Stimulated activated CD4-positive, alpha-beta T cell treated with anti-CD3 and anti-CD28 coated beads, Interleukin-15, amount 100 ng/mL, for 48 hours (primary cell): ENCODE results near the gene NIPBL.
"Not testable (repeated sequence)": the region's sequence is repeated elsewhere in the genome, so short reads cannot be mapped to it uniquely, and the experiment has no call there.

Experiments used
- DNase-seq, 2 donors: peaks; one replicate each; pipeline ENCODE4 v3.0.0-alpha.2; 2020; ENCODE audit warnings: low read depth in 2 of 2

NIPBL gene

DNA sequence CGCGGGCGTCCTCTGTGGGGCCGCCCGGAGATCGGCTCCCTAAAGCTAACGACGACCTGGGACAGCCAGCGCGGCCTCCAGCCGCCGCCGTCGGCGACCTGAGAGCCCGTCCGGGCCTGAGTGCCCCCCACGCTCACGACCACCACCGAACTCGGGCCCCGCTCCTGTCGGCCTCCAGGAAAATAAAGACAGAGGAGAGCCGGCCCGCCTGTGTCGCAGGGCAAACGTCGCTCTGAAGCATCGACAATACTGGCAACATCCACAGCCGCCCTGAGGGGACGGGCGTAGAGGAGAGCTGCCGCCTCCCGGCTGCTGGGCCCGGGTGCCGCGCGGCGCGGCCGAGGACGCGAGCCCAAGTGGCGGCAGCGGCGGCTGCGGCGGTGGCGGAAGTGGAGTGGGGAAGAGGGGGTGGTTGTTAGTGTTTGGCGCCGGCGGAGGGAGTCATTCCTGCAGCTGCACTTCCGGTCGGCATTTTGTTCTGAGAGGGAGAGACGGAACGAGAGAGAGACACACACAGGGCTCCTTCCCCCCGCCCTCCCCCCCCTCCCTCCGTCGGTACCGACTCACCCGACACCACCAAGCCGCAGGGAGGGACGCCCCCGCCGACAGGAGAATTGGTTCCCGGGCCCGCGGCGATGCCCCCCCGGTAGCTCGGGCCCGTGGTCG, at the start of gene NIPBL:
NIPBL (plus strand) TSS at position 471 of the 666 bp plus-strand sequence. CDS start 76,928 bp downstream, outside the sequence.
- peak; percentile 83 to 84 for DNase-seq

DNA sequence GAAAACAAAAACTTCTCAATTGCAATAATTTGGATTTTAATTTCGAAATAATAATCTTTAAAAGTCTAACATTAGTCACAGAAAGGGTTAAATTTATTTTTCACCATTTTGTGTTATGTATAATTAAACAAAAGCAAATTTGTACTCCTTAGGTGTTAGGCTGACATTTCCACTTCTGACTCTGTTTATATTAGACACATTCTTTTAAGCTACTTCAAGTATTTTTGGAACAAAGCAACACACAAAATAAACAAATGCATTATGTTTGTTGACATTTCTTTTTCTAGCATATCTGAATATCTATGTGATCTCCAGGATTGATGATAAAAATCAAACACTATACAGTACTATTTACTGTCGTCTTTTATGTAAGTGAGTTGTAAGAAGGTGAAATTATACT, 44.3 kb upstream of the NIPBL start:
- DNase-seq = no peak

DNA sequence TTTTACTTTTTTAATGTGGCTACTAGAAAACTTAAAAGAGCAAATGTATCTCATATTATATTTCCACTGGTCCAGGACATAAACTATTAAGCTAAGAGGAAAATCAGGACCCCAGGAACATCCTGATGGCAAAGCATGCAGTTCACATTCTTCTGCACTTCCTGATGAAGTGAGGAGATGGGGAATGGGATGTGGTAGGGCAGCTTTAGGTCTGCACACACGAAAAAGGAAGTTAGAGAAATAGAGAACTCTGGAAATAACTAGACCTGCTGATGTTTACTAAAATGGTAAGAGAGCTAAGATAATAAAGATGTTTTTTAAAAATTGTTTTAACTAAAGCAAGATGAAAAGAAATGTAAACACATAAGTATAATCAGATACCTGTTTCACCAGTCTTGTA, 39.7 kb upstream of the NIPBL start:
- DNase-seq = no peak

DNA sequence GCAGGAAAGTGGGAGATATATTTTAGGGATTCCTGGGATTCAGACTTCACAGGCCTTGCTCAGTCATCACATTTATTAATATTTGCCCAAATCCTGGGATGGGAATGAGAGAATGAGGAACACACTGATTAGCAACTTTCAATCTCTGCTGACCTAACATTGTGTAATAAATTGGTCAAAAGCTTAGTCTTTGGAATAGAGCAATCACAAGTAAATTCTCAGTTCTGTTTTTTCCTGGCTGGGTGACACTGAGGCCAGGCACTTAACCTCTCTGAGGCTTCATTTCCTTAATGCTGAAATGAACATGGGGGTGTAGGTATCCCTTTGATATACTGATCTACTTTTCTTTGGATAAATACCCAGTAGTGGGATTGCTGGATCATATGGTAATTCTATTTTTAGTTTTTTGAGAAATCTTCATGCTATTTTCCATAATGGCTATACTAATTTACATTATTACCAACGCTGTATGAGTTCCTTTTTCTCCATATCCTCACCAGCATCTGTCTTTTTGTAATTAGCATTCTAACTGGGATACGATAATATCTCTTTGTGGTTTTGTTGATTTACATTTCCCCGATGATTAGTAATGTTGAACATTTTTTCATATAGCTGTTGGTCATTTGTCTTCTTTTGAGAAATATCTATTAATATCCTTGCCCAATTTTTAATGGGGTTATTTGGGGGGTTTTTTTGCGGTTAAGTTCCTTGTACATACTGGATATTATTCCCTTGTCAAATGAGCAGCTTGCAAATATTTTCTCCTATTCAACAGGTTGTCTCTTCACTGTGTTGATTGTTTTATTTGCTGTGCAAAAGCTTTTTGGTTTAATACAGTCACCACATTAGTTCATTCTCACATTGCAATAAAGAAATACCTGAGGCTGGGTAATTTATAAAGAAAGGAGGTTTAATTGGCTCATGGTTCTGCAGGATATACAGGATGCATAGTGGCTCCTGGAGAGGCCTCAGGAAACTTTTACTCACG, 36.8 kb upstream of the NIPBL start:
- DNase-seq = no peak

DNA sequence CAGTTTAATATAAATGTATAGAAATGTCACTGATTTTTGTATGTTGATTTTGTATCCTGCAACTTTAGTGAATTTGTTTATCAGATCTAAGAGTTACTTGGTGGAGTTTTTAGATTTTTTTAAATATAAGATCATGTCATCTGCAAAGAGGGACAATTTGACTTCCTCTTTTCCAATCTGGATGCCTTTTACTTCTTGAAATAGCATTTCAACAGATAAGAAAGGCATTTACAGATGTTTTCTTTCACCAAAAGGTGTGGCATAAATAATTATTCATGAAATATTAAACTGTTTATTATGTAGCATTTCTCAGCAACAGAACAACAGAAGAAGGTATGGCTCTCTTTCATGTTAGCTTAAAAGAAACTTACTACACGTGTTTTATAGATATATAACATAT, 34.9 kb upstream of the NIPBL start:
- no peak for DNase-seq

DNA sequence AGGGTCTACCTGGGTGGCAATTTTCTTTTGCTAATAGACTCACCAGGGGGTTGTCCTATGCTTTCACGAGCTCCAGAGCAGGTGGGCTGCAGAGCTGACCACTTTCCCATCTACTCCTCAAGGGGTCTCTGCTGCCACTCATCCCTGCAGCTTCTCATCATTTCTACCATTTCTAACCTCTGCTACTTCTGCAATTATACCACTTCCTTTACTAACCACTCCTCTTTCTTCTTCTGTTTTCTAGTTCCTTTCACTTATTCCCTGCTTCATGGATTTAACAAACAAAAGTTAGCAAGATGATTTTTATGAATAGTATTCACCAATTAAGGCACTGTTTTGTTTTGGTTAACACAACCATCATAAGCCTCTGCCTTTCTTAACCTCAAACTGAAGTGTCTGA, 34.5 kb upstream of the NIPBL start:
- DNase-seq = no peak

DNA sequence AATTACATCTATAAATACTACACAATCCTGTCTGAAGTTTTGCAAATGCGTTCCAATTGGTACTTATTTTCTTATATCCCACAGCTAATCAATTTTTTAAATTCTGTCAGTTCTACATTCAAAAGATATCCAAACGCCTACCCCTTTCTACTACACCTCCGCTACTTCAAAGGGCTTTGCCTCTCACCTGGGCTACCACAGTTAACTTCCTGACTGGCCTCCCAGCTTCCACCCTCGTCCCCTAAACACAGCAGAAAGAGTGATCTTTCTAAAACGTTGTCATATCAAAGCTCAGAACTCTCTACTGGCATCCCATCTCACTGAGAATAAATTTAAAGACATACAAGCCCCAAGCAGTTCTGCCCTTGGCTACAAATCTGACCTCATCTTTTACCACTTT, 32.3 kb upstream of the NIPBL start:
- no peak for DNase-seq

DNA sequence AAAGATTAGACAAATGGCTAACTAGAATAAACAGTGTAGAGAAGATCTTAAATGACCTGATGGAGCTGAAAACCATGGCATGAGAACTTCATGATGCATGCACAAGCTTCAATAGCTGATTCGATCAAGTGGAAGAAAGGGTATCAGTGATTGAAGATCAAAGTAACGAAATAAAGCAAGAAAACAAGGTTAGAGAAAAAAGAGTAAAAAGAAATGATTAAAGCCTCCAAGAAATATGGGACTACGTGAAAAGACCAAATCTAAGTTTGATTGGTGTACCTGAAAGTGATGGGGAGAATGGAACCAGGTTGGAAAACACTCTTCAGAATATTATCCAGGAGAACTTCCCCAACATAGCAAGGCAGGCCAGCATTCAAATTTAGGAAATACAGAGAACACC, 28.0 kb upstream of the NIPBL start:
- DNase-seq = not testable (repeated sequence)

- DNase-seq = not testable (repeated sequence)
These were observed 23.7 kb upstream of the NIPBL start for GRCh38 chr5:36852903-36853302.

DNA sequence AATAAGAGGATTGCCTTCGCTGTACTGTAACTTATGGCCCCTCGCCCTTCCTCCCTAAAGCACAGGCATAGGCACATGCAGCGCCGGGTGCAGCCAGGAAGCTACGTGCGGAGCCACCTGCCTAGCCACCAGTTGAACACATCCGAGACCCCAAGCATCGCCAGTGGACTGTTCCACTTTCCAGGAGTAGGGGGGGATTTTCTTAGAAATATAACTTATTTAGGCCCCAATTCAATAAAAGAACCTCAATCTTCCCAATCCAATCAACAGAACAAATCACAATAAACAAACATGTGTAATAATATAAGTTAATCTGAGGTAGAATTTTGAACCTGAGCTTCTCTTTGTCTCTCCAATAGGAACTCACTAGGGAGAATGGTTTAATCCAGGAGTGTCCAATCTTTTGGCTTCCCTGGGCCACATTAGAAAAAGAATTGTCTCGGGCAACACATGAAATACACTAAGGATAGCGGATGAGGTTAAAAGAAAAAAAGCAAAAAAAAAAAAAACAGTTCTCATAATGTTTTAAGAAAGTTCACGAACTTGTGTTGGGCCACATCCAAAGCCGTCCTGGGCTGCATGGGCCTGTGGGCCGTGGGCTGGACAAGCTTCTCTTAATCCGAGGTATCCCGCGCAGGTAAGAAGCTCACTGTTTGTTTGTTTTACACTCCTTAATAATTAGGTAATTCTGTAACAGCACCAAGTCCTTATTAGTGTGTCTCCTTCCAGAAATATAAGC, 22.0 kb upstream of the NIPBL start:
- DNase-seq = no peak

- DNase-seq = no peak
These were observed 21.5 kb upstream of the NIPBL start for GRCh38 chr5:36855141-36855495.

DNA sequence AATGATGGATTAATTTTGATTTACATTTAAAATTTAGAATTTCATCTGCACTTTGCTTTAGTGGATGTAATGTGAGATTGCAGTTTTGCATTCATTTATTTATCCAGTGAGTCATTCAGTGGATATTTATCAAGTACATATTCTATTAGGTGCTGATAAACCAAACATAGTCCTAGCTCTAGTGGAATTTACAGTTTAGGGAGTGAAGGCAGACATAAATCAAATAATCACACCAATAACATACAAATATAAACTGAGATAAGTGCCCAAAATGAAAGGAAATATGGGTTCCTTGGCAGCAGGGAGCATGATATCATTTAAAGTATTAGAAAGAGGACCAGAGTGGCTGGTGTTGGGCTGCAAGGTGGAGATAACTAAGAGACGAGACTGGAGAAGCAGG, 14.7 kb upstream of the NIPBL start:
- DNase-seq = no peak

GRCh38 chr5:36870399-36871040, 6.0 kb upstream of the NIPBL start:
- DNase-seq = no peak

- no peak for DNase-seq
These were observed 2.1 kb upstream of the NIPBL start for GRCh38 chr5:36874465-36874864.

DNA sequence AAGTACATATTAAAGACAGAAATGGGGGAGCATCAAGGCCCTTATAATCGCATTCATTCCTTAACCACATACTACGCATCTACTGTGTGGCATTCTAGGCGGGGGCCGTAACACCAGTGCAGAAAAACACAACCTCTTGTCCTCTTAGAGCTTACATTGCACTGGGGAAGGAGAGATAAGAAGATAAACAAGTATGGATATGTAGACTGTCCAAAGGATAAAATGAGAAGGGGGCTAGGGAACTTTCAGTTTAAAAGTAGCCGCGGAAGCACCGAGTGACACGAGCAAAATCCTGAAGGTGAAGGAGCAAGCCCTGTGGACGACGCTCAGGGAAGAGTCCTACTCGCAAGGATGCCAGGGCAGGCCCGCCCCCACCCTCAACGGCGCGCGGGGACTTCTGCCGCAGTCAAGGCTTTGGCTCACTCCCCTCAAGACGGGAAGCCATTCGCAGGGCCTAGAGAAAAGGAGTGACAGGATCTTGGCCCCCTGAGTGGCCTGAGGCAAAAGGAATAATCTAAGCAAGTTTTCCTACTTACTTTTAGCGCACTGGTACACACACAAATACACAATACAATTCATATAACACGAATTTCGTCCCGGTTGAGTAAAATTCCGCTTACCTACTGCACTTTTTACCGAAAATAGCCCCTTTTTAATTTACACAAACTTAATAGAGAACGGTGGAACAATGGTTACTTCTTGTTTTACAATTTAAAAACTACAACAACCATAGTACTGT, 1.3 kb upstream of the NIPBL start:
- peak; percentile 26 to 34 for DNase-seq

DNA sequence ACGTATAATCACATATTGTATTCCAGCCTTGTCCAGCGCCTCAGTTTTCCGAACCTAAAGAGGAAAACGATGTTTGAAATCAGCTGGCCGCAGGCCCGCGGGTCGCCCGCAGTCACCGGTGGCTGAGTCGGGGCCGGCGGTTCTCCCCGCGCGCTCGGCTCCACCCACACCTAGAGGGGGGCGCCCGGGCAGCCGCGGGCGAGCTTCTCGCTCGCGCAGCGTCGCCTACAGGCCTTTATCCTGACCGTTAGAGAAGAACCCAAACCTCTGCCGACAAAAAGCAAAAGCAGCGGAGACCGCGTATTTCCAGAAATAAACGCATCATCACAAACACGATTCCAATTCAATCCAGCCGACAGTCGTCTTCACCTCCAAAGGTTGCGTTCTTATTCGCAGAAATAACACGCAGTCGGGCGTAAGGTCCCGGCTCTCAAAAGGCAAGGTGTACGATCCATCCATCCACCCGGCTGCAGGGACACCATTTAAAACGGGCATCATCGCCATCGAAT, 725 bp upstream of the NIPBL start:
- peak; percentile 25 to 62 for DNase-seq

DNA sequence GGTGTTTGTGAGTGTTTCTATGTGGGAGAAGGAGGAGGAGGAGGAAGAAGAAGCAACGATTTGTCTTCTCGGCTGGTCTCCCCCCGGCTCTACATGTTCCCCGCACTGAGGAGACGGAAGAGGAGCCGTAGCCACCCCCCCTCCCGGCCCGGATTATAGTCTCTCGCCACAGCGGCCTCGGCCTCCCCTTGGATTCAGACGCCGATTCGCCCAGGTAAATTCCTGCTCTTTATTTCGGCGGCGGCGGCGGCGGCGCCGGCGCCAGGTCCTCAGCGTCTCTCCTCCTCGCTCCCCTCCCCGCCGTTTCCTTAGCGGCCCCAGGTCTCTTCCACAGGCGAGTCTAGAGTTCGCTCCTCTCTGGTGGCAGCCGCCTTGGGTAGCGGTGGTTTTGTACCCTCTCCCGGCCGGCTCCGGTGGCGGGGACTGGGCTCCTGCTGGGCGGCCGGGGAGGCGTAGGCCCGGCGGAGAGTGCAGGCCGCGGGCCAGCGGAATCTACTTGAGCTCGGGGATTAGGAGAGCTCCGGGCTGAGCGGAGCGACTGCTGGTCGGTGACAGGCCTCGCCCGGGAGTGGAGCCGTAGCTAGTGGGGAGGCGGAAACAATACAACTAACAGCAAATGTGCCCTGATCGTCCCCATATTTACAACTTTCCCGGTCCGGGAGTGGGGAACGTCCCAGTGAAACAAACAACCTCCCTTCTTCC, 547 bp downstream of the NIPBL start:
- peak; percentile 24 to 30 for DNase-seq

DNA sequence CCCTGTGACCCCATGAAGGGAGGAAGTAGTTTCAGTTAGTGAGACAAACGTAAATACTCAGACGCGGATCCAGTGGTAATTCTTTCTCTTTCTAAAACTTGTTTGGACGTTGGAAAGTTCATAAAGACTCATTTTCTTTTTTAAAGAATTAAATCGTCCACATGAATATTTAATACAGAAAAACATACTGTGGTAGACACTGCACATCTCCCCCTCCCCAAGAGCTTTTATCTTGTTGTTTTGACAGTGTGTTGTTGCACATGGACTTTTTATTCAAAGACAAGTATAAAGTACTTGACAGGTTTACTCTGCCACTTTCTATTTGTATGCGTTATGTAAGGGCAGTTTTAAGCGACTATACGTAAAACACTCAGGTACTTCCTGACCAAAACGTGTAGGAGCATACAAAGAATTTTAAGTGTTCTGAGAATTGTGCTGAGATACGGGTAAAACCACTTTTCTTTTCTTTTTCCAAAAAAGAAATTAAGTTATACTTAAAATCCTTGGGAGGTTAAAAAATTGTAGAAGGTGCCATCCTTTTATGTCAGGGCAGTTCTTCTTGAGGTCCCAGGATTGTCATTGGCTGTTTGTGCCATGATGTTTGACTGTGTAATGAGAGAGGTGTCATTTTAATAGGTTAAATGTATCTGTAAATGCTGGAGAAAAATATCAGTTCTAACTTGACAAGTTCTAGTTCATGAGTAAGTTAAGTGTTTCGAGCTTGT, 1.3 kb downstream of the NIPBL start:
- DNase-seq = no peak

DNA sequence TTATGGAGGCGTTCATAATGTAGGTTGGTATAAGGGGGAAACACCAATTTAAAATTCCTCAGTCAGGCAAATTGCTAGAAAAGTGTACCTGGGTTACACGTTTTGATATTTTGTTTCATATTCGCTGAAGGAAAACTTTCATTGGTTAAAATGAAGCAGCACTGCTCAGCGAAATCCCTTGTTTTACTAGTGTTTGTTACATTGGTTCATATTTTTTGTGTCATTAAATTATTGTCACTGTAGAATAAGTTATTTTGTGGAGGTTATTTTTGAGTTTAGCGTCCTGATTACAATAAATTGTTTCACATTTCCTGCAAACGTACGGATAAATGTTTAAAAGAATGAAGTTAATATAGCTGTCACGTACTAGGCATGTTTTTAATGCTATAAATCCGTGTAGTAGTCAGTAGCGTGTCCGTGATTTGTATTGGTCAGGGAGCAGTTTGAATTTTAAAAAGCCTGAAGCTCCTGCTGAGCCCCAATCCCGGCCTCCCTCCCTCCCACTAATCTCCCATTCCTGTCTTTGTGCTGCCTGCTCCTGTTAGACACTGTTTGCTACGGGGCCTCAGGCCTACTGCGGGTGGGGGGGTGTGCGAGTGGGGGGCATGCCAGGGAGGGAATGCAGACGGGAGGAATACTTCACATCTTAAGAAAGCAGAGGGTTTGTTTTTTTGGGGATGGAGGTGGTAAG, 2.0 kb downstream of the NIPBL start:
- no peak for DNase-seq
